GM23338 (cell line): ENCODE measurements around the gene KIAA0513. TPM values are rescaled to one million over a fixed set of nuclear protein-coding genes. Genes with fewer than 3 reads are reported as not detected.

Source experiments
- CREB1 ChIP-seq: fragments of 250-450 bp; sonication (Bioruptor Pico); IDR thresholded peaks from 2 replicates; pipeline ENCODE4 v1.5.0; 2020; ENCODE audit warnings: low read depth, mild to moderate bottlenecking, moderate library complexity
- JUNB ChIP-seq: IDR thresholded peaks from one replicate; pipeline ENCODE4 v1.6.1; 2016; ENCODE audit warnings: antibody characterized with exemption; ENCODE audit not compliant: unreplicated experiment
- NANOG ChIP-seq: IDR thresholded peaks from 2 replicates; pipeline ENCODE4 v1.6.1; 2016; ENCODE audit warnings: antibody characterized with exemption, borderline replicate concordance
- POLR2AphosphoS5 ChIP-seq: IDR thresholded peaks from 2 replicates; pipeline ENCODE4 v1.6.1; 2016; ENCODE audit warnings: antibody characterized with exemption, low read depth
- ZNF114 ChIP-seq: fragments of 250-450 bp; sonication (Bioruptor Pico); IDR thresholded peaks from 2 replicates; pipeline ENCODE4 v1.5.0; 2020; ENCODE audit warnings: mild to moderate bottlenecking, moderate library complexity
- ZNF331 ChIP-seq: fragments of 250-450 bp; sonication (Bioruptor Pico); IDR thresholded peaks from 2 replicates; pipeline ENCODE4 v1.5.0; 2020; ENCODE audit warnings: low read depth, mild to moderate bottlenecking, moderate library complexity
- polyA plus RNA-seq: library from polyadenylated mRNA; unstranded; fragments of >200 nt; fragmentation: Nextera tagmentation; extraction: Ambion mirVana; gene quantifications from 2 replicates; pipeline ENCODE4 v1.2.1, GENCODE V29; 2016
- total RNA-seq: library from RNA; depleted of rRNA; stranded (reverse); fragments of >200 nt; shearing (Covaris generic); gene quantifications from 2 replicates; pipeline ENCODE4 v1.2.3, GENCODE V29; 2014
- TF ChIP-seq, protein P1 (sequence below): fragments of 250-450 bp; sonication (Bioruptor Pico); IDR thresholded peaks from 2 replicates; pipeline ENCODE4 v1.5.0; 2020; ENCODE audit warnings: mild to moderate bottlenecking, moderate library complexity
- TF ChIP-seq, protein P2 (sequence below), 2 experiments: fragments of 200-600 bp in 1 of 2; sonication (generic) in 1 of 2; conservative IDR thresholded peaks; 2 replicates each; pipeline versions ENCODE4 v1.5.1 to v1.6.1; 2016 to 2017; ENCODE audit warnings: antibody characterized with exemption in 2 of 2, low read depth in 2 of 2, mild to moderate bottlenecking in 2 of 2, moderate library complexity in 1 of 2

The KIAA0513 gene
- total and polyA plus RNA-seq, 2 experiments from 2014 or later: 2.1 to 8.7 TPM

DNA sequence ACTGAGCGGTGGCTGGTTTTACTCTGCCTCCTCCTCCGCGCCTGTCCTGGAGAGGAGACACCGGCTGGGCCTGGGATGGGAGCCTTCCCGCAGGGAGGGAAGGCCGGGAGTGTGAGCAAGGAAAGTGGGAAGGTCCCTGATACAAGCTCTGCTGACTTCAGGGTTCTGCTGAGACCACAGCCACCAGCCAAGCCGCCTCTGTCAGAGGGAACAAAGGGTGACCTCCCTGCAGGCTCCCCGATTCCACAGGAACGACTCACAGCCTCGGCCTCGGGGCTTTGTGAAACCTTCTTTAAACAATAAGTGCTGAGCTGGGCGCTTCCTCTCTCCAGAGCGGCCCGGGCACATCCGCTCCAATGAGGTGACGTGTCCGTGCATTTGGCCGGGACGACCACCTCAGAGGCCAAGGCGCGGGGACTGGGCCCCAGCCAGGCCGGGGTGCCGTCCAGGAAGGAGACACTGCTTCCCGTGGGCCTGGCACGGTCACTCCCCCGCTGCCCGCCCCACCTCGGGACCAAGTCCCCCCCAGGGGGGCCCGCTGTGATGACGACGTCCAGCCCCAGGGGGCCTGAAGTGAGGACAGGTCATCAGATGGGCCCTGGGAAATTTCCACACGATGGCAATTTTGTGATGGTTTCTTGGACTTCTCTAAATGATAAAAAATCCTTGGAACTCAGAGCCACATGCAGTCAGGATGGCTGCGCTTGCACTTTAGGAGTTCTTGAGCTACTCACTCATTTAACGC, 96.5 kb downstream of the KIAA0513 start (continued):
- TF ChIP-seq, protein P1, sequence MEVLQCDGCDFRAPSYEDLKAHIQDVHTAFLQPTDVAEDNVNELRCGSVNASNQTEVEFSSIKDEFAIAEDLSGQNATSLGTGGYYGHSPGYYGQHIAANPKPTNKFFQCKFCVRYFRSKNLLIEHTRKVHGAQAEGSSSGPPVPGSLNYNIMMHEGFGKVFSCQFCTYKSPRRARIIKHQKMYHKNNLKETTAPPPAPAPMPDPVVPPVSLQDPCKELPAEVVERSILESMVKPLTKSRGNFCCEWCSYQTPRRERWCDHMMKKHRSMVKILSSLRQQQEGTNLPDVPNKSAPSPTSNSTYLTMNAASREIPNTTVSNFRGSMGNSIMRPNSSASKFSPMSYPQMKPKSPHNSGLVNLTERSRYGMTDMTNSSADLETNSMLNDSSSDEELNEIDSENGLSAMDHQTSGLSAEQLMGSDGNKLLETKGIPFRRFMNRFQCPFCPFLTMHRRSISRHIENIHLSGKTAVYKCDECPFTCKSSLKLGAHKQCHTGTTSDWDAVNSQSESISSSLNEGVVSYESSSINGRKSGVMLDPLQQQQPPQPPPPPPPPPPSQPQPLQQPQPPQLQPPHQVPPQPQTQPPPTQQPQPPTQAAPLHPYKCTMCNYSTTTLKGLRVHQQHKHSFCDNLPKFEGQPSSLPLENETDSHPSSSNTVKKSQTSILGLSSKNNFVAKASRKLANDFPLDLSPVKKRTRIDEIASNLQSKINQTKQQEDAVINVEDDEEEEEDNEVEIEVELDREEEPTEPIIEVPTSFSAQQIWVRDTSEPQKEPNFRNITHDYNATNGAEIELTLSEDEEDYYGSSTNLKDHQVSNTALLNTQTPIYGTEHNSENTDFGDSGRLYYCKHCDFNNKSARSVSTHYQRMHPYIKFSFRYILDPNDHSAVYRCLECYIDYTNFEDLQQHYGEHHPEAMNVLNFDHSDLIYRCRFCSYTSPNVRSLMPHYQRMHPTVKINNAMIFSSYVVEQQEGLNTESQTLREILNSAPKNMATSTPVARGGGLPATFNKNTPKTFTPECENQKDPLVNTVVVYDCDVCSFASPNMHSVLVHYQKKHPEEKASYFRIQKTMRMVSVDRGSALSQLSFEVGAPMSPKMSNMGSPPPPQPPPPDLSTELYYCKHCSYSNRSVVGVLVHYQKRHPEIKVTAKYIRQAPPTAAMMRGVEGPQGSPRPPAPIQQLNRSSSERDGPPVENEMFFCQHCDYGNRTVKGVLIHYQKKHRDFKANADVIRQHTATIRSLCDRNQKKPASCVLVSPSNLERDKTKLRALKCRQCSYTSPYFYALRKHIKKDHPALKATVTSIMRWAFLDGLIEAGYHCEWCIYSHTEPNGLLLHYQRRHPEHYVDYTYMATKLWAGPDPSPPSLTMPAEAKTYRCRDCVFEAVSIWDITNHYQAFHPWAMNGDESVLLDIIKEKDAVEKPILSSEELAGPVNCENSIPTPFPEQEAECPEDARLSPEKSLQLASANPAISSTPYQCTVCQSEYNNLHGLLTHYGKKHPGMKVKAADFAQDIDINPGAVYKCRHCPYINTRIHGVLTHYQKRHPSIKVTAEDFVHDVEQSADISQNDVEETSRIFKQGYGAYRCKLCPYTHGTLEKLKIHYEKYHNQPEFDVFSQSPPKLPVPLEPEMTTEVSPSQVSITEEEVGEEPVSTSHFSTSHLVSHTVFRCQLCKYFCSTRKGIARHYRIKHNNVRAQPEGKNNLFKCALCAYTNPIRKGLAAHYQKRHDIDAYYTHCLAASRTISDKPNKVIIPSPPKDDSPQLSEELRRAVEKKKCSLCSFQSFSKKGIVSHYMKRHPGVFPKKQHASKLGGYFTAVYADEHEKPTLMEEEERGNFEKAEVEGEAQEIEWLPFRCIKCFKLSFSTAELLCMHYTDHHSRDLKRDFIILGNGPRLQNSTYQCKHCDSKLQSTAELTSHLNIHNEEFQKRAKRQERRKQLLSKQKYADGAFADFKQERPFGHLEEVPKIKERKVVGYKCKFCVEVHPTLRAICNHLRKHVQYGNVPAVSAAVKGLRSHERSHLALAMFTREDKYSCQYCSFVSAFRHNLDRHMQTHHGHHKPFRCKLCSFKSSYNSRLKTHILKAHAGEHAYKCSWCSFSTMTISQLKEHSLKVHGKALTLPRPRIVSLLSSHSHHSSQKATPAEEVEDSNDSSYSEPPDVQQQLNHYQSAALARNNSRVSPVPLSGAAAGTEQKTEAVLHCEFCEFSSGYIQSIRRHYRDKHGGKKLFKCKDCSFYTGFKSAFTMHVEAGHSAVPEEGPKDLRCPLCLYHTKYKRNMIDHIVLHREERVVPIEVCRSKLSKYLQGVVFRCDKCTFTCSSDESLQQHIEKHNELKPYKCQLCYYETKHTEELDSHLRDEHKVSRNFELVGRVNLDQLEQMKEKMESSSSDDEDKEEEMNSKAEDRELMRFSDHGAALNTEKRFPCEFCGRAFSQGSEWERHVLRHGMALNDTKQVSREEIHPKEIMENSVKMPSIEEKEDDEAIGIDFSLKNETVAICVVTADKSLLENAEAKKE (CRISPR knock-in tag): no peak
- TF ChIP-seq NANOG (no peak), JUNB (no peak), ZNF114 (CRISPR knock-in tag) (no peak), ZNF331 (CRISPR knock-in tag) (no peak), POLR2AphosphoS5 (no peak), CREB1 (CRISPR knock-in tag) (no peak)
- TF ChIP-seq, protein P2, sequence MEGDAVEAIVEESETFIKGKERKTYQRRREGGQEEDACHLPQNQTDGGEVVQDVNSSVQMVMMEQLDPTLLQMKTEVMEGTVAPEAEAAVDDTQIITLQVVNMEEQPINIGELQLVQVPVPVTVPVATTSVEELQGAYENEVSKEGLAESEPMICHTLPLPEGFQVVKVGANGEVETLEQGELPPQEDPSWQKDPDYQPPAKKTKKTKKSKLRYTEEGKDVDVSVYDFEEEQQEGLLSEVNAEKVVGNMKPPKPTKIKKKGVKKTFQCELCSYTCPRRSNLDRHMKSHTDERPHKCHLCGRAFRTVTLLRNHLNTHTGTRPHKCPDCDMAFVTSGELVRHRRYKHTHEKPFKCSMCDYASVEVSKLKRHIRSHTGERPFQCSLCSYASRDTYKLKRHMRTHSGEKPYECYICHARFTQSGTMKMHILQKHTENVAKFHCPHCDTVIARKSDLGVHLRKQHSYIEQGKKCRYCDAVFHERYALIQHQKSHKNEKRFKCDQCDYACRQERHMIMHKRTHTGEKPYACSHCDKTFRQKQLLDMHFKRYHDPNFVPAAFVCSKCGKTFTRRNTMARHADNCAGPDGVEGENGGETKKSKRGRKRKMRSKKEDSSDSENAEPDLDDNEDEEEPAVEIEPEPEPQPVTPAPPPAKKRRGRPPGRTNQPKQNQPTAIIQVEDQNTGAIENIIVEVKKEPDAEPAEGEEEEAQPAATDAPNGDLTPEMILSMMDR (conservative IDR thresholded peaks at IDR 0.05; ENCODE audit: low read depth in 2 of 2): no peak
